Caco-2 (cell line): ENCODE data around the gene PCSK5. TPM values are rescaled to one million over a fixed set of nuclear protein-coding genes. Genes with fewer than 3 reads are reported as not detected.
"Not testable (repeated sequence)": the region's sequence is repeated elsewhere in the genome, so short reads cannot be mapped to it uniquely, and the experiment has no call there.

Experiments used
- BruUV-seq: library from RNA; stranded (reverse); fragments of 400-500 nt; replicated peaks from 2 replicates; lab custom pipeline; 2021; lab: Mats Ljungman, UMichigan
- CTCF ChIA-PET: fragments of 300-600 bp; sonication (Branson Sonifier 250); formaldehyde crosslinking; loops from one replicate; lab custom pipeline; 2022; ENCODE audit warnings: antibody characterized with exemption; lab: Charles Lee
- POLR2A ChIA-PET: fragments of 300-600 bp; sonication (Branson Sonifier 250); formaldehyde crosslinking; loops from one replicate; lab custom pipeline; 2022; ENCODE audit warnings: antibody characterized with exemption; lab: Charles Lee
- DNase-seq, 2 experiments: peaks; one replicate each; pipeline versions ENCODE4 v3.0.0 to v3.0.0-alpha.2; 2020 to 2022
- H3K27me3 ChIP-seq: replicated peaks from 2 replicates; pipeline ENCODE4 v1.6.0; 2011; ENCODE audit warnings: low read length; ENCODE audit not compliant: control insufficient read depth, insufficient read depth
- H3K36me3 ChIP-seq: 2 replicates; pipeline ENCODE4 v1.5.1; 2011; ENCODE audit warnings: low read length; ENCODE audit not compliant: control insufficient read depth, insufficient read depth
- H3K4me1 ChIP-seq: fragments of 250-450 bp; sonication (Bioruptor Pico); 2 replicates; pipeline ENCODE4 v1.5.1; 2020; ENCODE audit warnings: mild to moderate bottlenecking
- H3K4me3 ChIP-seq: 2 replicates; pipeline ENCODE4 v1.5.1; 2011; ENCODE audit warnings: low read depth, mild to moderate bottlenecking, control low read depth, low read length
- H3K9me3 ChIP-seq: fragments of 250-450 bp; sonication (Bioruptor Pico); 2 replicates; pipeline ENCODE4 v1.5.1; 2020; ENCODE audit warnings: mild to moderate bottlenecking, moderate library complexity
- H3K27ac Mint-ChIP-seq: one replicate; pipeline ENCODE4 v1.8.0; 2022; ENCODE audit warnings: mixed read lengths; ENCODE audit not compliant: unreplicated experiment
- H3K27me3 Mint-ChIP-seq: one replicate; pipeline ENCODE4 v1.8.0; 2022; ENCODE audit warnings: mixed read lengths; ENCODE audit not compliant: insufficient read depth, unreplicated experiment
- H3K36me3 Mint-ChIP-seq: one replicate; pipeline ENCODE4 v1.8.0; 2022; ENCODE audit warnings: mild to moderate bottlenecking, mixed read lengths; ENCODE audit not compliant: insufficient read depth, unreplicated experiment
- H3K4me1 Mint-ChIP-seq: one replicate; pipeline ENCODE4 v1.8.0; 2022; ENCODE audit warnings: low read depth, mixed read lengths; ENCODE audit not compliant: unreplicated experiment
- H3K4me3 Mint-ChIP-seq: one replicate; pipeline ENCODE4 v1.8.0; 2022; ENCODE audit warnings: mild to moderate bottlenecking, moderate library complexity, mixed read lengths; ENCODE audit not compliant: unreplicated experiment
- H3K9me3 Mint-ChIP-seq: one replicate; pipeline ENCODE4 v1.8.0; 2022; ENCODE audit warnings: mixed read lengths; ENCODE audit not compliant: unreplicated experiment
- CTCF ChIP-seq, 2 experiments: fragments of 200-600 bp in 1 of 2; IDR thresholded peaks; 1 replicate in 1 of 2; 2 replicates in 1 of 2; pipeline versions ENCODE4 v1.5.1 to v1.8.0; 2011 to 2022; ENCODE audit warnings: antibody characterized with exemption in 1 of 2, control low read depth in 1 of 2, inconsistent platforms in 1 of 2, low read depth in 1 of 2, low read length in 1 of 2, mild to moderate bottlenecking in 1 of 2, moderate library complexity in 1 of 2; ENCODE audit not compliant: insufficient read depth in 1 of 2, severe bottlenecking in 1 of 2, unreplicated experiment in 1 of 2
- intact Hi-C: fragments of 100-400 bp; cut with micrococcal nuclease; formaldehyde crosslinking; loops from one replicate; pipeline ENCODE4 v1.10.0; 2022; ENCODE audit not compliant: unreplicated experiment
- total RNA-seq: library from RNA; stranded (reverse); gene quantifications from 2 replicates; pipeline ENCODE4 v1.2.3, GENCODE V29; 2022

PCSK5 gene
- total RNA-seq, 1 experiment from 2014 or later, result 10.9 TPM

- Mint-ChIP-seq H3K27me3 (no peaks in the 10 kb centered on the region), H3K9me3 (no peaks in the 10 kb centered on the region), H3K27ac (no peak overlapping the region), H3K4me3 (no peak overlapping the region), H3K36me3 (no peaks in the 10 kb centered on the region), H3K4me1 (peaks cover 5% of the 10 kb centered on the region)
- DNase-seq, result peak in 1 of 2 experiments; percentile 0
- H3K36me3 ChIP-seq, result no peaks in the 10 kb centered on the region
- BruUV-seq, result no TSS peak
- H3K4me1 ChIP-seq, result no peaks in the 10 kb centered on the region
- TF ChIP-seq CTCF (IDR thresholded peaks at IDR 0.05; ENCODE audit: insufficient read depth in 1 of 2, low read depth in 1 of 2, low read length in 1 of 2, severe bottlenecking in 1 of 2, unreplicated experiment in 1 of 2), result peak in 1 of 2 experiments; percentile 27
- CTCF ChIA-PET, result no interaction called here
- no peak overlapping the region for H3K4me3 ChIP-seq
- no peaks in the 10 kb centered on the region for H3K9me3 ChIP-seq
- intact Hi-C loops, result no loop called here
- POLR2A ChIA-PET, result no interaction called here
- no peaks in the 10 kb centered on the region for H3K27me3 ChIP-seq
Observed at GRCh38 chr9:76302947-76303550, 412.6 kb downstream of the PCSK5 start.

- H3K4me3 ChIP-seq, H3K9me3 ChIP-seq, H3K27ac Mint-ChIP-seq, H3K27me3 ChIP-seq, POLR2A ChIA-PET, H3K4me1 Mint-ChIP-seq, H3K9me3 Mint-ChIP-seq, H3K4me1 ChIP-seq, intact Hi-C loops, CTCF ChIA-PET, BruUV-seq, H3K4me3 Mint-ChIP-seq, H3K36me3 ChIP-seq, H3K36me3 Mint-ChIP-seq, DNase-seq, H3K27me3 Mint-ChIP-seq: not testable (repeated sequence)
Observed at GRCh38 chr9:76307047-76307446, 416.6 kb downstream of the PCSK5 start.

GRCh38 chr9:76310577-76310976 is 420.1 kb downstream of the PCSK5 start:
- H3K4me1 Mint-ChIP-seq, result no peaks in the 10 kb centered on the region
- DNase-seq, result no peak
- intact Hi-C loops, result loop anchor here (10.0 kb wide), 1 partner anchor 64 kb away; no protein-coding TSS in a partner anchor
- no peaks in the 10 kb centered on the region for H3K9me3 ChIP-seq
- BruUV-seq, result no TSS peak
- no peaks in the 10 kb centered on the region for H3K27me3 Mint-ChIP-seq
- ChIA-PET POLR2A (no interaction called here), CTCF (no interaction called here)
- no peaks in the 10 kb centered on the region for H3K9me3 Mint-ChIP-seq
- H3K4me3 ChIP-seq, result no peak overlapping the region
- no peaks in the 10 kb centered on the region for H3K36me3 Mint-ChIP-seq
- TF ChIP-seq CTCF (IDR thresholded peaks at IDR 0.05; ENCODE audit: insufficient read depth in 1 of 2, low read depth in 1 of 2, low read length in 1 of 2, severe bottlenecking in 1 of 2, unreplicated experiment in 1 of 2), result no peak
- no peaks in the 10 kb centered on the region for H3K27me3 ChIP-seq
- no peaks in the 10 kb centered on the region for H3K4me1 ChIP-seq
- H3K4me3 Mint-ChIP-seq, result no peak overlapping the region
- no peak overlapping the region for H3K27ac Mint-ChIP-seq
- no peaks in the 10 kb centered on the region for H3K36me3 ChIP-seq
